GM18873 (cell line): ENCODE data around the gene EXD2.
"Not testable (repeated sequence)": the region's sequence is repeated elsewhere in the genome, so short reads cannot be mapped to it uniquely, and the experiment has no call there.

Experiments
- ATAC-seq: cut with Tn5 transposase; IDR thresholded peaks from one replicate; pipeline ENCODE4 v1.9.1; 2021; ENCODE audit warnings: mild to moderate bottlenecking, moderate library complexity, moderate number of reproducible peaks; ENCODE audit not compliant: unreplicated experiment, low FRiP score

The EXD2 gene

DNA sequence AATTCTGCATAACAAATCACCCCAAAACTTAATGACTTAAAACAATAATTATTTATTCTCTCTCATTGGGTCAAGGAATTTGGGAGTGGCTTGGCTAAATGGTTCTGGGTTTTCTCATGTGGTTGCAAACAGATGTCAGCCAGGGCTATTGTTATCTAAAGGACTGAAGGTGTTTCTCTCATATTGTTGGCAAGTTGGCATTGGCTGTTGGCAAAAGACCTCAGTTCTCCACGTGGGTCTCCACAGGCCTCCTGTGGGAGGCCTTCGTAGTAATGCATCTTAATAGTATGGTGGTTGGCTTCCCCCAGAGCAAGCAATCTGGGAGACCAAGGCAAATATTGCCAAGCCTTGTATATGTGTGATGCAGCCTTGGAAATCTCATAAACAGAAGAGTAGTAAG, 83.0 kb downstream of the EXD2 start:
- ATAC-seq, result no peak

- ATAC-seq, result no peak
These were observed 84.0 kb downstream of the EXD2 start for GRCh38 chr14:69275331-69275730.

- ATAC-seq, result not testable (repeated sequence)
These were observed 86.1 kb downstream of the EXD2 start for GRCh38 chr14:69277356-69277755.

- no peak for ATAC-seq
These were observed 89.5 kb downstream of the EXD2 start for GRCh38 chr14:69280746-69281291.

- ATAC-seq, result no peak
These were observed 90.3 kb downstream of the EXD2 start for GRCh38 chr14:69281450-69282169.

- no peak for ATAC-seq
These were observed 91.2 kb downstream of the EXD2 start for GRCh38 chr14:69282448-69282847.

DNA sequence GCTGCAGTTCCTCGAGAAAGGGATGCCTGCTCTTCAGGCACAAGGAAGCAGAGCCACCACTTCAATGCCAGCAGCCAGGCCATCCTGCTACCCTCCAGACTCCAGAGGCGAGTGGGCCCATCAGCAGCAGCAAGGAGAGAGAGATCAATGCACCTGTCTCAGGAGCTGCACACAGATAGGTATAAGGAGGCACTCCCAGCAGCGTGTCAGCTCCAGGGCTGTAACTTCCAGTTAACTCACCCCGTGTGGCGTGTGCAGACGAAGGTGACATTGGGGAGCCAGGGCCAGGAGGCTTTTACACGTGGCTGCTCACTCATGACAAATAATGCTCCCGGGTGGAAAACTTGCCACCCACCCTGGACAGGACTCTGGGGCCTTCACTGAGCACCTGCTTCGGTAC, 92.9 kb downstream of the EXD2 start:
- ATAC-seq, result no peak

DNA sequence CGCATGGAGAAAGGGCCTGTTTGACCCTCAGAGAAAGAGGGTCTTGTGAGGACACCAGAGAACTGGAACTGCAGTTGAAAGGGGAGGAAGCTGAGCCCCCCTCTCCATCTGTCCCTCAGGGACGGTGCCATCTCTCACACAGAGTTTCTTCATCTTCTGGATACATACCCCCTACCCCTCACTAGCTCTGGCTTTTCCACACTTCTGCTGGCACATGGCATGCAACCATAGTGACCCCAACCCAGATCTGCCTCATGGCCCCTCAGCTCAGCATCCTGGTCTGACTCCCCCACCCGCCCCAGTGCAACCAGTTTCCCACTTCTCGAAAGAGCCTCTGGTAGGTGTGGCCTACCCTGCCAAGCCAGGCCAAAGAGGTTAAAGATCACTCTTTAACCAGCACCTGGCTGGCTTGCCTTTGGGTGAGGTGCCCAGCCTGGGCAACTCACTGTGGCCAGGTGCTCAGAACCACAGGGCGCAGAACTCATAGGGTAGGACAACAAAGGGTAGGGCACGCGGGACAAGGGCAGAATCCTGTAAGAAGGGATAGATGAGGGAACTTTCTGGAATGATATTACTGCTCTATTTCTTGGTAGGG, 94.5 kb downstream of the EXD2 start:
- ATAC-seq, result no peak

- ATAC-seq, result no peak
These were observed 96.1 kb downstream of the EXD2 start for GRCh38 chr14:69287098-69288010.

GRCh38 chr14:69288011-69288771, 96.9 kb downstream of the EXD2 start:
- no peak for ATAC-seq

- ATAC-seq, result no peak
These were observed 97.8 kb downstream of the EXD2 start for GRCh38 chr14:69288956-69289705.

DNA sequence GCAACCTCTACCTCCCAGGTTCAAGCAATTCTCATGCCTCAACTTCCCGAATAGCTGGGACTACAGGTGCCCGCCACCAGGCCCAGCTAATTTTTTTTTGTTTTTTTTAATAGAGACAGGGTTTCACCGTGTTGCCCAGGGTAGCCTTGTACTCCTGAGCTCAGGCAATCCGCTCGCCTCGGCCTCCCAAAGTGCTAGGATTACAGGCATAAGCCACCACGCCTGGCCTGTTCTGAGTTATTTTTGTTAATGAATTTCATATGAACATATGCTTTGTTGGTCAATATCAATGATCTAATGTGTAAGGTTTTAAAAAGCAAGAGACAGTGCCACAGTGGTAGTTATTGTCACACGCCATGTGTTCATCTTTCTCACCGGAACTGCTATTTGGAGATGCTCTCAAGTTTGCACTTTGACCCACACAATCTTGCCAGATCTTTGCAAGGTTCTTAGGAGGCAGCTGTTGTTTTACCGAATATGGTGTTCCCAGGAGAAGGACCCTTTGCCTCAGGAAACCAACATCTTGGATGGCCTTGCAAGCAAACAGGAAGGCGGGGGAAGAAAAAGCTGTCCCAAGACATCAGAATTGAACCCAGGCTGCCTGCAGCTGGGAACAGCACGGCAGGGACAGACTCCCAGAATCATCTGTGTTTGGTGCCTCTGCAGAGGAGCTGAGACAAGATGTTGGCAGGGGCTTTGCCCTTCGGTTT, 98.7 kb downstream of the EXD2 start:
- no peak for ATAC-seq

DNA sequence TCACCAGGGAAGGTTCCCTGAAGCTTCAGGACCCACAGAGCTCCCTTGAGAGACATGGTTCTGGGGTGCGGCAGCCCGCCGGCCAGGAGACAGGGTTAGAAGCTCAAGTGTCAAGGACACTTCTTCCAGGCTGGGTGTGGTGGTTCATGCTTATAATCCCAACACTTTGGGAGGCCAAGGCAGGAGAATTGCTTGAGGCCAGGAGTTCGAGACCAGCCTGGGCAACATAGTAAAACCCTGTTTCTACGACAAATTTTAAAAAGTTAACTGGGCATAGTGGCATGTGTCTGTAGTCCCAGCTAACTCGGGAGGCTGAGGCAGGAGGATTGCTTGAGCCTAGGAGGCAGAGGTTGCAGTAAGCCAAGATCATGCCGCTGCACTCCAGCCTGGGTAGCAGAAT, 99.6 kb downstream of the EXD2 start:
- ATAC-seq, result not testable (repeated sequence)

GRCh38 chr14:69291396-69291795, 100.1 kb downstream of the EXD2 start:
- no peak for ATAC-seq

DNA sequence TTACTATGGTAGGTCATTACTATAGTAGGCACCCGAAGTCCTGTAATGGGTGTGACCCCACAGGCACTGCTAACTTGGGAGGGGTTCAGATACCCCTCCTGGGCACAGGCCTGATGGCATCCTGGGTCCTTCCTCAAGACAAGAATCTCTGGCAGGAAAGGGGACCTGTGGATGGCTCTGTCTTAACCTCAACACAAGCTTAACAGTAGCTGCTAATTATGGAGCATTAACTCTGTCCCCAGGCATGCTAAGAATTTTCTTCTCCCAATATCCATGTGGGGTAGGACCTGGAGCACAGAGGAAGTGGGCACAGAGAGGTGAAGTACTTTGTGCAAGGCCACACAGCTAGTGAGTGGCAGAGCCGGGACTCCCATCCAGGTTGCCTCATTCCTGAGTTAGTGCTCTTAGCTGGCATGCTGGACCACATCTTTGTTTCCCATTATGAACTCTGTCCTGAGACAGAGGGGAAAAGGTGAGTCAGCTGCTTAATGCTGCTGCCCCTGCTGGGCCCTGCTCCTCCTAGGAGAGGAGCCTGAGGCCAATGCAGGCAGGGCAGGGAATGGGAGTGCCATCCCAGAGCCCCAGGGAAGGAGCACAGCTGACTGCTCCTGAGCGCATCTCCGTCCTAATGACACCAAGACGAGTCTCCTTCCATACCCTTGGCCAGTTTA, 100.7 kb downstream of the EXD2 start:
- ATAC-seq, result no peak
